ENCODE results near the gene CYP27A1. TPM values are rescaled to one million over a fixed set of nuclear protein-coding genes. Genes with fewer than 3 reads are reported as not detected.

CYP27A1 gene
- total RNA-seq, 1 donor from 2014 or later = 7.9 TPM

- no peak for DNase-seq
- ATAC-seq = no peak
- intact Hi-C loops (cut with micrococcal nuclease) = no loop called here
Observed at GRCh38 chr2:218804817-218805216, 22.9 kb downstream of the CYP27A1 start.

- peak; percentile 53 for ATAC-seq
- DNase-seq = no peak
- intact Hi-C loops (cut with micrococcal nuclease) = no loop called here
Observed at GRCh38 chr2:218805627-218806026, 23.7 kb downstream of the CYP27A1 start.

GRCh38 chr2:218806346-218806978, 24.5 kb downstream of the CYP27A1 start:
- ATAC-seq = peak; percentile 99
- intact Hi-C loops (cut with micrococcal nuclease) = no loop called here
- peak; percentile 76 for DNase-seq

GRCh38 chr2:218807626-218808025, 25.7 kb downstream of the CYP27A1 start:
- intact Hi-C loops (cut with micrococcal nuclease) = no loop called here
- DNase-seq (no peak), ATAC-seq (no peak)

- intact Hi-C loops (cut with micrococcal nuclease) = no loop called here
- DNase-seq = no peak
- ATAC-seq = no peak
Observed at GRCh38 chr2:218809515-218809914, 27.6 kb downstream of the CYP27A1 start.

- no peak for ATAC-seq
Observed at GRCh38 chr2:218810256-218810655, 28.3 kb downstream of the CYP27A1 start.

GRCh38 chr2:218811382-218811781, 29.4 kb downstream of the CYP27A1 start:
- intact Hi-C loops (cut with micrococcal nuclease) = no loop called here
- ATAC-seq (no peak), DNase-seq (no peak)

More at GRCh38 chr2:218810256-218810655, 28.3 kb downstream of the CYP27A1 start:
- no peak for DNase-seq
- intact Hi-C loops (cut with micrococcal nuclease) = no loop called here

- intact Hi-C loops (cut with micrococcal nuclease) = no loop called here
- DNase-seq (no peak), ATAC-seq (no peak)
Observed at GRCh38 chr2:218812096-218812815, 30.3 kb downstream of the CYP27A1 start.

GRCh38 chr2:218812861-218813260, 30.9 kb downstream of the CYP27A1 start:
- ATAC-seq (no peak), DNase-seq (no peak)
- intact Hi-C loops (cut with micrococcal nuclease) = no loop called here

GRCh38 chr2:218813771-218814460, 32.0 kb downstream of the CYP27A1 start:
- no peak for ATAC-seq
- no peak for DNase-seq
- intact Hi-C loops (cut with micrococcal nuclease) = no loop called here

GRCh38 chr2:218814540-218815243, 32.7 kb downstream of the CYP27A1 start:
- ATAC-seq = no peak
- no peak for DNase-seq
- intact Hi-C loops (cut with micrococcal nuclease) = no loop called here

GRCh38 chr2:218815244-218815637, 33.3 kb downstream of the CYP27A1 start:
- DNase-seq (no peak), ATAC-seq (no peak)
- intact Hi-C loops (cut with micrococcal nuclease) = no loop called here

GRCh38 chr2:218815649-218816048, 33.7 kb downstream of the CYP27A1 start:
- intact Hi-C loops (cut with micrococcal nuclease) = no loop called here
- ATAC-seq (no peak), DNase-seq (no peak)

GRCh38 chr2:218816561-218817011, 34.6 kb downstream of the CYP27A1 start:
- intact Hi-C loops (cut with micrococcal nuclease) = no loop called here
- DNase-seq = no peak
- ATAC-seq = no peak

GRCh38 chr2:218819093-218819492, 37.1 kb downstream of the CYP27A1 start:
- intact Hi-C loops (cut with micrococcal nuclease) = no loop called here
- no peak for ATAC-seq
- DNase-seq = no peak

GRCh38 chr2:218820746-218821369, 38.9 kb downstream of the CYP27A1 start:
- no peak for DNase-seq
- intact Hi-C loops (cut with micrococcal nuclease) = no loop called here
- ATAC-seq = no peak

GRCh38 chr2:218821605-218822211, 39.8 kb downstream of the CYP27A1 start:
- DNase-seq (no peak), ATAC-seq (no peak)
- intact Hi-C loops (cut with micrococcal nuclease) = loop anchor here (2.0 kb wide), 1 partner anchor 37 kb away; no protein-coding TSS in a partner anchor

- intact Hi-C loops (cut with micrococcal nuclease) = loop anchor here (2.0 kb wide), 1 partner anchor 38 kb away; no protein-coding TSS in a partner anchor
- no peak for ATAC-seq
- no peak for DNase-seq
Observed at GRCh38 chr2:218822622-218823021, 40.7 kb downstream of the CYP27A1 start.
